Vagina (tissue), 2 donors: ENCODE data around the gene WEE1. TPM values are rescaled to one million over a fixed set of nuclear protein-coding genes. Genes with fewer than 3 reads are reported as not detected.

Source experiments
- DNase-seq, 2 donors: peaks; one replicate each; pipeline ENCODE4 v3.0.0-alpha.2; 2017; ENCODE audit errors: extremely low spot score in 2 of 2
- H3K27ac ChIP-seq: fragments of 200-600 bp; sonication (generic); one replicate; pipeline ENCODE4 v1.5.1; 2019
- H3K27me3 ChIP-seq: fragments of 200-600 bp; sonication (generic); one replicate; pipeline ENCODE4 v1.5.1; 2019
- H3K36me3 ChIP-seq, 2 donors: fragments of 200-600 bp; sonication (generic); one replicate each; pipeline ENCODE4 v1.5.1; 2017 to 2019
- H3K4me1 ChIP-seq: fragments of 200-600 bp; sonication (generic); one replicate; pipeline ENCODE4 v1.5.1; 2019
- H3K4me3 ChIP-seq, 2 donors: fragments of 200-600 bp; sonication (generic); 1 replicate in 1 of 2; 2 replicates in 1 of 2; pipeline ENCODE4 v1.5.1; 2016 to 2019
- H3K9me3 ChIP-seq: fragments of 200-600 bp; sonication (generic); one replicate; pipeline ENCODE4 v1.5.1; 2019
- POLR2A ChIP-seq, 2 donors: fragments of 450-650 bp; IDR thresholded peaks; one replicate each; pipeline ENCODE4 v1.6.1; 2017; ENCODE audit warnings: antibody characterized with exemption in 2 of 2, mild to moderate bottlenecking in 2 of 2, moderate library complexity in 2 of 2
- POLR2AphosphoS5 ChIP-seq, 2 donors: sonication (generic); formaldehyde crosslinking; IDR thresholded peaks; one replicate each; pipeline ENCODE4 v1.9.0; 2017; ENCODE audit warnings: antibody characterized with exemption in 2 of 2, mild to moderate bottlenecking in 2 of 2, low read depth in 1 of 2; ENCODE audit not compliant: insufficient read depth in 1 of 2
- intact Hi-C: fragments of 100-400 bp; cut with DNase I; formaldehyde crosslinking; loops from one replicate; pipeline ENCODE4 v1.15.1; 2023
- total RNA-seq: library from RNA; depleted of rRNA; stranded (reverse); fragments of >200 nt; gene quantifications from one replicate; pipeline ENCODE4 v1.2.3, GENCODE V29; 2016
- TF ChIP-seq, protein P1 (sequence below), 3 experiments: fragments of 450-650 bp in 2 of 3; fragments of 200-600 bp in 1 of 3; sonication (generic) in 1 of 3; IDR thresholded peaks; one replicate each; pipeline ENCODE4 v1.5.1; 2017 to 2019; ENCODE audit warnings: antibody characterized with exemption in 3 of 3, mild to moderate bottlenecking in 2 of 3, moderate library complexity in 2 of 3

Gene WEE1
- total RNA-seq, 1 donor from 2014 or later = 22.1 TPM

DNA sequence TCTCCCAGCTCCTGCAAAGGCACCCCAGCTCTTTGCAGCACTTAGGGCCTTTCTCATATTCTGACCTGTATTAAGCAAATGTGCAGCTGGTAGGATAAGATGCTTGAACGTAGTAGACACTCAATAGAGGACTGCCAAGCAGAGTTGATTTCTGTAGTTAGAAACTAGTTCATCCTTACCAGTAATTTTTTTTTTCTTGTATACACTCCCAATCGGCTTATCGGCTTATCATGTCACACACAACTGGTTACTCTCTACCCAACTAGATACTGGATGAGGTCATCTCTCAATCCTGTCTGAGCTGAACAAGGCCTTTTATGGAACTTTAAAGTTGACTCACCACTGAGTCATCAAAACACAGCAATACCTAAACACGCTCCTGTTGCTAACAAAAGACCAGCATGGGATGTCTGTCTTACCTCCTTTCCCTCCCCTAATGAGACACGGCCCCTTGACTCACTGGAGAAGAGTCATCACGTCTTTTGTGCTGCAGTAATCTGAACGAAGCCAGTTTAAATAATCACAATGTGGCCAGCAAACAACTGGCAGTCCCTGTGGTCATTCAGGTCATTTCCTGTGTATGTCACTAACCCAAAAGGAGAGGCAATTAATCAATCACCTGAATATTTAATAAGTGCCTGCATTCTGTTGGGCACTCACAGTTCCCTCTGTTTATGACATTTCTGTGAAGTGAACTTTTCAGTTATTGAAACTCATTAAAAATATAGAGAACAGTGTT is 7.5 kb upstream of the WEE1 start:
- no peaks in the 10 kb centered on the region for H3K36me3 ChIP-seq
- H3K9me3 ChIP-seq = no peaks in the 10 kb centered on the region
- no peak overlapping the region for H3K4me3 ChIP-seq
- peak in 1 of 2 donors; percentile 94 for DNase-seq
- H3K4me1 ChIP-seq = peaks cover 47% of the 10 kb centered on the region
- no peaks in the 10 kb centered on the region for H3K27me3 ChIP-seq
- intact Hi-C loops = no loop called here
- peak overlapping the region; percentile 95 for H3K27ac ChIP-seq
- TF ChIP-seq POLR2AphosphoS5 (IDR thresholded peaks at IDR 0.05; ENCODE audit: insufficient read depth in 1 of 2, low read depth in 1 of 2) (peak; percentile 42 to 98), POLR2A (IDR thresholded peaks at IDR 0.05) (peak in 1 of 2 donors; percentile 5)
- TF ChIP-seq, protein P1, sequence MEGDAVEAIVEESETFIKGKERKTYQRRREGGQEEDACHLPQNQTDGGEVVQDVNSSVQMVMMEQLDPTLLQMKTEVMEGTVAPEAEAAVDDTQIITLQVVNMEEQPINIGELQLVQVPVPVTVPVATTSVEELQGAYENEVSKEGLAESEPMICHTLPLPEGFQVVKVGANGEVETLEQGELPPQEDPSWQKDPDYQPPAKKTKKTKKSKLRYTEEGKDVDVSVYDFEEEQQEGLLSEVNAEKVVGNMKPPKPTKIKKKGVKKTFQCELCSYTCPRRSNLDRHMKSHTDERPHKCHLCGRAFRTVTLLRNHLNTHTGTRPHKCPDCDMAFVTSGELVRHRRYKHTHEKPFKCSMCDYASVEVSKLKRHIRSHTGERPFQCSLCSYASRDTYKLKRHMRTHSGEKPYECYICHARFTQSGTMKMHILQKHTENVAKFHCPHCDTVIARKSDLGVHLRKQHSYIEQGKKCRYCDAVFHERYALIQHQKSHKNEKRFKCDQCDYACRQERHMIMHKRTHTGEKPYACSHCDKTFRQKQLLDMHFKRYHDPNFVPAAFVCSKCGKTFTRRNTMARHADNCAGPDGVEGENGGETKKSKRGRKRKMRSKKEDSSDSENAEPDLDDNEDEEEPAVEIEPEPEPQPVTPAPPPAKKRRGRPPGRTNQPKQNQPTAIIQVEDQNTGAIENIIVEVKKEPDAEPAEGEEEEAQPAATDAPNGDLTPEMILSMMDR (IDR thresholded peaks at IDR 0.05) = no peak

DNA sequence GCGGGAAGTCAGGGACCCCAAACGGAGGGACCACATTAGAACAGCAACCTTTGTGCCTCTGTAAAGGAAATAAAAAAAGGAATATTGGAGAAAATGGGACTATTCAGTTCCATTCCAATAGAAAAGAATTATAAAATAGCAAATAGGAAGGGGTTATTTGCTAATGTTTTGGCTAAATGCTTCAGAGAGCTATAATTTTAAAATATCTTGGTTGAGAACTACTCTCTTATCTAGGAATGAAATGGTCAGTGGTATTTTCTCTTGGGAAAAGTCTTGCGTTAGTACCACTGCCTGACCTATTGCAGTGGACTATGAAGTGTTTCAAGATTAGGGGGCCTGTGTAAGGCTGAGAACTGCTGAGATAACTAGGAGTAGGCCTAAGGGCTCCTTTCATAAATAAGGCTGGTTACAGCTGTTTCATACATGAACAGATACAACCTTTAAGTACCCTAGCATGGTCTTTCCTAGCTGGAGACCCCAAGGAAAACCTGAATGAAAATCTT is 6.9 kb upstream of the WEE1 start:
- Histone ChIP-seq H3K9me3 (no peaks in the 10 kb centered on the region), H3K4me3 (no peak overlapping the region), H3K4me1 (peaks cover 52% of the 10 kb centered on the region), H3K27me3 (no peaks in the 10 kb centered on the region), H3K36me3 (no peaks in the 10 kb centered on the region), H3K27ac (peak overlapping the region; percentile 95)
- no peak for DNase-seq
- TF ChIP-seq, protein P1 (IDR thresholded peaks at IDR 0.05) = no peak
- TF ChIP-seq POLR2A (IDR thresholded peaks at IDR 0.05) (no peak), POLR2AphosphoS5 (IDR thresholded peaks at IDR 0.05; ENCODE audit: insufficient read depth in 1 of 2, low read depth in 1 of 2) (no peak)
- intact Hi-C loops = no loop called here

- Histone ChIP-seq H3K27me3 (no peaks in the 10 kb centered on the region), H3K36me3 (no peaks in the 10 kb centered on the region), H3K9me3 (no peaks in the 10 kb centered on the region), H3K4me1 (peaks cover 57% of the 10 kb centered on the region), H3K4me3 (no peak overlapping the region), H3K27ac (peak overlapping the region; percentile 95)
- intact Hi-C loops = no loop called here
- DNase-seq = no peak
- TF ChIP-seq POLR2AphosphoS5 (IDR thresholded peaks at IDR 0.05; ENCODE audit: insufficient read depth in 1 of 2, low read depth in 1 of 2) = no peak
- no peak for TF ChIP-seq POLR2A (IDR thresholded peaks at IDR 0.05)
- TF ChIP-seq, protein P1 (IDR thresholded peaks at IDR 0.05) = no peak
Observed at GRCh38 chr11:9567401-9567800, 6.1 kb upstream of the WEE1 start.

DNA sequence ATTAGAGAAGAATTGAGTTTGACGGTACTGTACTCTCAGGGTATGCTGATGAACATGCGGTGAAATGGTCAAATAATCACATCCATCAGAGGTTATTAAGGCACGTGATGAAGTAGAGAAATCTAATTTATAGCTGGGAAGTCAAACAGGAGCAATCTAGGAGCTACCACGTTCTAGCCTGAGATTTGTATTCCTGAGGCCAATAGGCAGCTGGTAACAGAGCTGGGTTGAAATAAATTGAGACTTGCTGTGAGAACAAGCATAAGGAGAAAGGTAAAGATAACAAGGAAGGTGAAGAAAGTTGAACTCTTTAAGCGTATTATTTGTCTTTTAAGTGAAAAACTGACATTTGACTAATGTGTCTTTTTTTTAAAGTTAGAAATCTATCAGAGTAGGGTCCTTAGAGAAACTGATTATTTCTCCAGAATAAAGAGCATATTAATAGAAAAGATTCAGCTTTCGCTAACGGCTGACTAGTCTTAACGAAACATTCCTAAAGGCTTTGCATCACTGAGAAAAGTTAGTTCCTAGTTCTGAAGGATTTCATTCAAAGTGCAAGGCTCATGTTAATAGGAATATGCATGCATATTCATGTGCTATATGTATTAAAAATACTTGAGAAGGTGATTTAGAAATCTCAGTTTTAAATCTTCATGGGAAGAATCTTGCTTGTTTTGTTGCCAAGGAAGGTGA is 5.2 kb upstream of the WEE1 start:
- TF ChIP-seq POLR2AphosphoS5 (IDR thresholded peaks at IDR 0.05; ENCODE audit: insufficient read depth in 1 of 2, low read depth in 1 of 2) (no peak), POLR2A (IDR thresholded peaks at IDR 0.05) (no peak)
- TF ChIP-seq, protein P1 (IDR thresholded peaks at IDR 0.05) = no peak
- Histone ChIP-seq H3K9me3 (no peaks in the 10 kb centered on the region), H3K4me3 (no peak overlapping the region), H3K36me3 (no peaks in the 10 kb centered on the region), H3K27ac (peak overlapping the region; percentile 95), H3K27me3 (no peaks in the 10 kb centered on the region), H3K4me1 (peaks cover 60% of the 10 kb centered on the region)
- intact Hi-C loops = no loop called here
- no peak for DNase-seq
